Natural killer cell (primary cell): ENCODE data around the gene SEC24C. TPM values are rescaled to one million over a fixed set of nuclear protein-coding genes. Genes with fewer than 3 reads are reported as not detected.
A peak's percentile ranks its signal among the peaks of the same experiment; 100 is the strongest.

Source experiments
- ATAC-seq, 3 donors: fragments of 150-1000 bp in 2 of 3; fragments of 200-7000 bp in 1 of 3; cut with Tn5 transposase; 1 replicate in 1 of 3; 2 replicates in 2 of 3; pipeline ENCODE4 v1.10.0; 2021; ENCODE audit warnings: mild to moderate bottlenecking in 2 of 3, moderate library complexity in 2 of 3
- DNase-seq, 2 donors: peaks; one replicate each; pipeline versions ENCODE4 v3.0.0 to v3.0.0-alpha.2; 2013 to 2021; ENCODE audit warnings: mixed read lengths in 1 of 2
- H3K27ac ChIP-seq: one replicate; pipeline ENCODE4 v1.5.1; 2013; ENCODE audit warnings: mild to moderate bottlenecking, low read length
- H3K27me3 ChIP-seq: one replicate; pipeline ENCODE4 v1.6.1; 2013; ENCODE audit warnings: low read length; ENCODE audit not compliant: control insufficient read depth, insufficient read depth
- H3K36me3 ChIP-seq: one replicate; pipeline ENCODE4 v1.6.1; 2013; ENCODE audit warnings: low read length; ENCODE audit not compliant: control insufficient read depth, insufficient read depth
- H3K4me1 ChIP-seq: one replicate; pipeline ENCODE4 v1.6.1; 2013; ENCODE audit warnings: low read length; ENCODE audit not compliant: control insufficient read depth, insufficient read depth
- H3K4me3 ChIP-seq: one replicate; pipeline ENCODE4 v1.5.1; 2013; ENCODE audit warnings: low read length
- H3K9me3 ChIP-seq: one replicate; pipeline ENCODE4 v1.6.1; 2013; ENCODE audit warnings: low read length; ENCODE audit not compliant: control insufficient read depth, insufficient read depth
- H3K27ac Mint-ChIP-seq, 2 donors: one replicate each; pipeline ENCODE4 v1.8.0; 2022; ENCODE audit warnings: mild to moderate bottlenecking in 2 of 2, mixed read lengths in 2 of 2, moderate library complexity in 1 of 2
- H3K27me3 Mint-ChIP-seq, 2 donors: one replicate each; pipeline ENCODE4 v1.8.0; 2022; ENCODE audit warnings: low read depth in 2 of 2, mixed read lengths in 2 of 2
- H3K36me3 Mint-ChIP-seq: one replicate; pipeline ENCODE4 v1.8.0; 2022; ENCODE audit warnings: mixed read lengths
- H3K4me1 Mint-ChIP-seq, 2 donors: one replicate each; pipeline ENCODE4 v1.8.0; 2022; ENCODE audit warnings: mixed read lengths in 2 of 2
- H3K4me3 Mint-ChIP-seq: one replicate; pipeline ENCODE4 v1.8.0; 2022; ENCODE audit warnings: mild to moderate bottlenecking, moderate library complexity, mixed read lengths
- H3K9me3 Mint-ChIP-seq, 2 donors: one replicate each; pipeline ENCODE4 v1.8.0; 2022; ENCODE audit warnings: mixed read lengths in 2 of 2
- WGBS: methylation state at CpG from one replicate; pipeline ENCODE4 v1.1.7; 2013; ENCODE audit warnings: missing lambda C conversion rate; ENCODE audit not compliant: insufficient coverage; 5-methylcytosine and 5-hydroxymethylcytosine counted together
- intact Hi-C: fragments of 100-400 bp; cut with micrococcal nuclease; formaldehyde crosslinking; loops from one replicate; pipeline ENCODE4 v1.14.2; 2022
- total RNA-seq, 4 donors: library from RNA; stranded (reverse); fragments of 120-200 nt in 1 of 4; gene quantifications; one replicate each; pipeline versions ENCODE4 v1.2.3 to v1.2.4, GENCODE V29; 2013 to 2022
- TF ChIP-seq, protein P1 (sequence below): fragments of 200-600 bp; IDR thresholded peaks from one replicate; pipeline ENCODE4 v1.8.0; 2022; ENCODE audit warnings: antibody characterized with exemption

The SEC24C gene
- total RNA-seq, 3 donors from 2014 or later (not counting 1 experiment from before 2014, with no cell fraction given): 153 to 161 (median 160) TPM

DNA sequence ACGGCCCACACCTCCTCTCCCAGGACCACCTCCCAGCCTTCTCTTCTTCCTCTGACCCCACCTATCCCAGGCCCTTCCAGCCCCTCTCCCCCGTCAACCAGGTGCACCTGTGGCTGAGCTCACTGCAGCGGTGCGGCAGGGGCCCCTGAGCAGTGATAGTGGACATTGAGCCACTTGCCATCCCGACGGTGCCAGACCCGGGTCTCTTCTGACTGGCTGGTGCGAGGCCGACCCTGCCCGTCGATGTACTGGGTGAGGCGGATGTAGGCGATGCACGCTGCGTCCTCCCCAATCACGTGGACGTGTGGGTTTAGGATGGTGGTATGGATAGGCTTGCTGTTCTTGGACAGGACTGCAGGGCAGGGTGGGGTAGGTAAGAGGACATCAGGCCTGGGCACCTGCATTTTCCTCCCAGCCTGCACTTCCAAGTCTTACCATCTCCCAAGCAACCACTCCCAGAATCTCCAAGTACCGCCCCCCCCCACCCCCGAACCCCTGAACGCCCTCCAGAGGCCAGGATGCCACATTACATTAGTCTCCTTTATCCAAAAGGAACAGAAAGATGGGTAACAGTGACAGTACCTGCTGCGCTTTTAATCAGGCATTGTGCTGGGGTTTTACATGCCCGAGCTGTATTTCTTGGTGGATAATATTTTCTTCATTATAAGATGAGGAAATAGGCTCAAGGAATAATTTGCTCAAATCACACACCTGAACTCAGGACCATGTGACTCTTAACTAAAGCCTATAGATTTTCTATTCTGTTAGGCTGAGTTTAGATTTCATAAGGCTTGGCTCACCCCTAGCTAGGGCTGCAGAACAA lies 70.9 kb downstream of the SEC24C start:
- Histone ChIP-seq H3K4me3 (no peak overlapping the region), H3K4me1 (peaks cover 12% of the 10 kb centered on the region), H3K36me3 (peaks cover 36% of the 10 kb centered on the region), H3K27ac (no peak overlapping the region), H3K27me3 (no peaks in the 10 kb centered on the region), H3K9me3 (no peaks in the 10 kb centered on the region)
- no peaks in the 10 kb centered on the region for H3K36me3 Mint-ChIP-seq
- TF ChIP-seq, protein P1, sequence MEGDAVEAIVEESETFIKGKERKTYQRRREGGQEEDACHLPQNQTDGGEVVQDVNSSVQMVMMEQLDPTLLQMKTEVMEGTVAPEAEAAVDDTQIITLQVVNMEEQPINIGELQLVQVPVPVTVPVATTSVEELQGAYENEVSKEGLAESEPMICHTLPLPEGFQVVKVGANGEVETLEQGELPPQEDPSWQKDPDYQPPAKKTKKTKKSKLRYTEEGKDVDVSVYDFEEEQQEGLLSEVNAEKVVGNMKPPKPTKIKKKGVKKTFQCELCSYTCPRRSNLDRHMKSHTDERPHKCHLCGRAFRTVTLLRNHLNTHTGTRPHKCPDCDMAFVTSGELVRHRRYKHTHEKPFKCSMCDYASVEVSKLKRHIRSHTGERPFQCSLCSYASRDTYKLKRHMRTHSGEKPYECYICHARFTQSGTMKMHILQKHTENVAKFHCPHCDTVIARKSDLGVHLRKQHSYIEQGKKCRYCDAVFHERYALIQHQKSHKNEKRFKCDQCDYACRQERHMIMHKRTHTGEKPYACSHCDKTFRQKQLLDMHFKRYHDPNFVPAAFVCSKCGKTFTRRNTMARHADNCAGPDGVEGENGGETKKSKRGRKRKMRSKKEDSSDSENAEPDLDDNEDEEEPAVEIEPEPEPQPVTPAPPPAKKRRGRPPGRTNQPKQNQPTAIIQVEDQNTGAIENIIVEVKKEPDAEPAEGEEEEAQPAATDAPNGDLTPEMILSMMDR: no peak
- H3K27ac Mint-ChIP-seq: no peak overlapping the region
- H3K4me3 Mint-ChIP-seq: no peak overlapping the region
- WGBS: 90% methylated on average over 20 of the region's 22 CpGs
- no peaks in the 10 kb centered on the region for H3K27me3 Mint-ChIP-seq
- no peaks in the 10 kb centered on the region for H3K9me3 Mint-ChIP-seq
- intact Hi-C loops: loop anchor here (5.0 kb wide), 1 partner anchor 43 kb away; a partner anchor contains a TSS
- DNase-seq: peak in 1 of 2 donors; percentile 45
- H3K4me1 Mint-ChIP-seq: peaks cover 7 to 12% of the 10 kb centered on the region in 2 donors
- no peak for ATAC-seq

DNA sequence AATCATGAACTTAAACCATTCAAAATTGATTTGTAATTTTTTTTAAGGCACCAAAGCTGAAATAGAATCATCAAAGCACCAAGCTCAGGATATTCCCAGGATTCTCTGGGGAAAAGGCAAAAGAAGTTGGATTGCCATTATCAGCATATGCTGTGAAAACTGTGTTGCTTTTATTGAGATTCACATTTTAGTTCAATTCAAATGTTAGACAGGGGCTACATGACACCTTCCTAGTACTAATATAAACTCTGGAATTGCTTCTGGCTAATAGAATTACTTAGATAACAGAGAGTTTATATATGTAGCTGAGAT lies 71.5 kb downstream of the SEC24C start:
- Mint-ChIP-seq H3K36me3 (no peaks in the 10 kb centered on the region), H3K27ac (peak overlapping the region in 1 of 2 donors; percentile 17), H3K27me3 (no peaks in the 10 kb centered on the region), H3K4me3 (no peak overlapping the region), H3K4me1 (peaks cover 7 to 8% of the 10 kb centered on the region in 2 donors), H3K9me3 (no peaks in the 10 kb centered on the region)
- DNase-seq (no peak), ATAC-seq (no peak)
- Histone ChIP-seq H3K4me3 (no peak overlapping the region), H3K27me3 (no peaks in the 10 kb centered on the region), H3K9me3 (no peaks in the 10 kb centered on the region), H3K27ac (no peak overlapping the region), H3K4me1 (peaks cover 6% of the 10 kb centered on the region), H3K36me3 (peaks cover 36% of the 10 kb centered on the region)
- TF ChIP-seq, protein P1: no peak
- intact Hi-C loops: no loop called here

DNA sequence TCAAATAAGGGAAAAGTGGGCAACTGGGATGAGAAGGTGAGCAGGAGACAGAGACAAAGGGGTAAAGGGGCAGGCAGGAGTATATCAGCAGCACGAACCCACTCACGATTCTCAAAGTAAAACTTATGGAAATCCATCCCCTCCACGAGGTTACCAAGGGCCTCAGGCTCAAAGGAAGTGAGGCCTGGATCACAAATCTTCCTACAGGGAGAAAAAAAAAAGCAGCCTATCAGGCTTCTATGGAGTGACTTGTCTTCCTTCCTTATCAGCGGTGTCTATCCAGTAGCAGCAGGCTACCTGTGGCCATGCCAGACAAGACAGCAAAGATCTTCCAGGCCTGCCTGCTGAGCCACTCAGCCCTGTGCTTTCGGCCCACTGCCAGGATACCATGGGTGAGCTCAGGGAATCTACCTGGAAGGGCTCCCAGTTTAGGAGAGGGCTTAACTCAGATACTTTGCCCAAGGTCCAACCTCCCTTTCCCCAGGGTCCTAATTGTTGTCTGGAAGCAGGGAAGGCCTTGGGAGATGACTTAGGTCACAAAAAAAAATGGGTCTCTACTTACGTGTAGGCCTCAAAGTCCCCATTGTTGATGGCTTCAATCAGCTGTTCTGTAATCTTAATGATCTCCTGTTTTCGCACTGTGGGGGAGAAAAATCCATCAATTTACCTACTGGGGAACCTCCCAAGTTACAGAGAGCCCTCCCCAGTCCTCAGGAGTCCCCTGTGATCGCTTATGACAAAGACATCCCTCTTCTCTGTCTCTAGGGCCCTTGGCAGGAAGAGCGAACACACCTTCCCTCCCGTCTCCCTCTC lies 73.0 kb downstream of the SEC24C start:
- Mint-ChIP-seq H3K4me1 (peaks cover 7 to 8% of the 10 kb centered on the region in 2 donors), H3K36me3 (no peaks in the 10 kb centered on the region), H3K27ac (peak overlapping the region in 1 of 2 donors; percentile 17), H3K4me3 (no peak overlapping the region), H3K9me3 (no peaks in the 10 kb centered on the region), H3K27me3 (no peaks in the 10 kb centered on the region)
- Histone ChIP-seq H3K4me3 (no peak overlapping the region), H3K9me3 (no peaks in the 10 kb centered on the region), H3K27ac (no peak overlapping the region), H3K36me3 (peaks cover 46% of the 10 kb centered on the region), H3K27me3 (no peaks in the 10 kb centered on the region), H3K4me1 (peaks cover 2% of the 10 kb centered on the region)
- 94% methylated on average over 10 of the region's 10 CpGs for WGBS
- TF ChIP-seq, protein P1: no peak
- ATAC-seq (no peak), DNase-seq (no peak)
- intact Hi-C loops: no loop called here
